IMR-90 (cell line): ENCODE measurements around the gene PRM3. TPM values are rescaled to one million over a fixed set of nuclear protein-coding genes. Genes with fewer than 3 reads are reported as not detected.

Experiments
- ATAC-seq: fragments of 200-7000 bp; cut with Tn5 transposase; 2 replicates; pipeline ENCODE4 v1.9.1; 2020; ENCODE audit warnings: low read depth, mild to moderate bottlenecking, moderate library complexity
- BruUV-seq: library from RNA; stranded (reverse); fragments of 400-500 nt; replicated peaks from 2 replicates; lab custom pipeline; 2021; lab: Mats Ljungman, UMichigan
- CTCF ChIA-PET: fragments of 300-600 bp; formaldehyde crosslinking; extraction: SDS; loops from one replicate; lab custom pipeline; 2021; ENCODE audit warnings: antibody characterized with exemption; lab: Yijun Ruan, JAX
- POLR2A ChIA-PET: fragments of 300-600 bp; sonication (Branson Sonifier 250); formaldehyde crosslinking; loops from one replicate; lab custom pipeline; 2022; ENCODE audit warnings: antibody characterized with exemption; ENCODE audit not compliant: unreplicated experiment; lab: Charles Lee
- DNase-seq: peaks from one replicate; pipeline ENCODE4 v3.0.0; 2013
- H2AFZ ChIP-seq: replicated peaks from 2 replicates; pipeline ENCODE3; 2013; ENCODE audit warnings: low read length, mild to moderate bottlenecking; ENCODE audit not compliant: poor library complexity
- H2AK5ac ChIP-seq: 2 replicates; pipeline ENCODE4 v1.6.1; 2013; ENCODE audit warnings: low read depth, low read length, inconsistent platforms
- H2AK9ac ChIP-seq: replicated peaks from 2 replicates; pipeline ENCODE3; 2013; ENCODE audit warnings: mild to moderate bottlenecking, low read depth, low read length, moderate library complexity; ENCODE audit not compliant: poor library complexity
- H2BK120ac ChIP-seq: 2 replicates; pipeline ENCODE4 v1.6.1; 2013; ENCODE audit warnings: low read depth, low read length, inconsistent platforms
- H2BK15ac ChIP-seq: 3 replicates; pipeline ENCODE4 v1.6.1; 2013; ENCODE audit warnings: low read depth, low read length, inconsistent platforms
- H2BK20ac ChIP-seq: 2 replicates; pipeline ENCODE4 v1.6.1; 2013; ENCODE audit warnings: low read depth, mild to moderate bottlenecking, inconsistent platforms, low read length, moderate library complexity
- H2BK5ac ChIP-seq: 2 replicates; pipeline ENCODE4 v1.6.1; 2013; ENCODE audit warnings: mild to moderate bottlenecking, low read depth, low read length, inconsistent platforms; ENCODE audit not compliant: poor library complexity, severe bottlenecking
- H3K14ac ChIP-seq: replicated peaks from 2 replicates; pipeline ENCODE4 v1.6.1; 2013; ENCODE audit warnings: low read depth, low read length, inconsistent platforms
- H3K18ac ChIP-seq: 2 replicates; pipeline ENCODE4 v1.6.1; 2013; ENCODE audit warnings: low read depth, low read length, control low read depth
- H3K23ac ChIP-seq: 2 replicates; pipeline ENCODE4 v1.6.1; 2013; ENCODE audit warnings: low read depth, low read length, inconsistent platforms
- H3K27ac ChIP-seq: 2 replicates; pipeline ENCODE4 v1.5.1; 2013; ENCODE audit warnings: mild to moderate bottlenecking, control low read depth, low read length; ENCODE audit not compliant: insufficient read depth
- H3K27me3 ChIP-seq: 2 replicates; pipeline ENCODE4 v1.6.1; 2013; ENCODE audit warnings: low read length; ENCODE audit not compliant: control insufficient read depth, insufficient read depth
- H3K36me3 ChIP-seq: 2 replicates; pipeline ENCODE4 v1.6.1; 2013; ENCODE audit warnings: low read length, mixed read lengths; ENCODE audit not compliant: control insufficient read depth, insufficient read depth
- H3K4ac ChIP-seq: 2 replicates; pipeline ENCODE4 v1.6.1; 2013; ENCODE audit warnings: low read depth, low read length, inconsistent platforms
- H3K4me1 ChIP-seq: 2 replicates; pipeline ENCODE4 v1.6.1; 2013; ENCODE audit warnings: low read length, mixed read lengths; ENCODE audit not compliant: control insufficient read depth, insufficient read depth
- H3K4me2 ChIP-seq: 2 replicates; pipeline ENCODE4 v1.6.1; 2013; ENCODE audit warnings: low read depth, mild to moderate bottlenecking, control low read depth, low read length, moderate library complexity
- H3K4me3 ChIP-seq: 2 replicates; pipeline ENCODE4 v1.5.1; 2013; ENCODE audit warnings: low read depth, mild to moderate bottlenecking, control low read depth, low read length, moderate library complexity; ENCODE audit not compliant: insufficient read depth
- H3K56ac ChIP-seq: 2 replicates; pipeline ENCODE4 v1.6.1; 2013; ENCODE audit warnings: low read length, inconsistent platforms; ENCODE audit not compliant: insufficient read depth; ENCODE audit errors: extremely low read depth
- H3K79me1 ChIP-seq, 2 experiments: 2 replicates each; pipeline ENCODE4 v1.6.1; 2013; ENCODE audit warnings: low read length in 2 of 2, inconsistent platforms in 1 of 2, low read depth in 1 of 2
- H3K9ac ChIP-seq: 2 replicates; pipeline ENCODE4 v1.6.1; 2013; ENCODE audit warnings: low read depth, low read length, control low read depth
- H3K9me1 ChIP-seq: 2 replicates; pipeline ENCODE4 v1.6.1; 2013; ENCODE audit warnings: low read length, inconsistent platforms; ENCODE audit not compliant: insufficient read depth
- H3K9me3 ChIP-seq: 2 replicates; pipeline ENCODE4 v1.6.1; 2013; ENCODE audit warnings: low read length; ENCODE audit not compliant: control insufficient read depth, insufficient read depth
- H4K20me1 ChIP-seq: 2 replicates; pipeline ENCODE4 v1.6.1; 2013; ENCODE audit warnings: low read length, inconsistent platforms; ENCODE audit not compliant: insufficient read depth
- H4K5ac ChIP-seq: 2 replicates; pipeline ENCODE4 v1.6.1; 2013; ENCODE audit warnings: mild to moderate bottlenecking, low read depth, low read length, control low read depth
- H4K8ac ChIP-seq, 2 experiments: 2 replicates each; pipeline ENCODE4 v1.6.1; 2013; ENCODE audit warnings: low read depth in 2 of 2, low read length in 2 of 2, control low read depth in 1 of 2, inconsistent platforms in 1 of 2
- H4K91ac ChIP-seq: 2 replicates; pipeline ENCODE4 v1.6.1; 2013; ENCODE audit warnings: low read depth, low read length, inconsistent platforms; ENCODE audit not compliant: insufficient read depth
- BHLHE40 ChIP-seq: fragments of 150-350 bp; IDR thresholded peaks from 2 replicates; pipeline ENCODE4 v1.6.1; 2016; ENCODE audit warnings: mild to moderate bottlenecking, low read depth, low read length
- CEBPB ChIP-seq: IDR thresholded peaks from 2 replicates; pipeline ENCODE4 v1.6.1; 2012; ENCODE audit warnings: low read depth, low read length, improper control_type of control experiment
- CTCF ChIP-seq: conservative IDR thresholded peaks from 2 replicates; pipeline ENCODE4 v1.5.1; 2012; ENCODE audit warnings: mild to moderate bottlenecking, low read depth, low read length, improper control_type of control experiment
- FOS ChIP-seq: fragments of 150-350 bp; IDR thresholded peaks from 2 replicates; pipeline ENCODE4 v1.6.1; 2016; ENCODE audit warnings: low read depth, low read length
- RAD21 ChIP-seq: IDR thresholded peaks from 2 replicates; pipeline ENCODE4 v1.6.1; 2012; ENCODE audit warnings: low read length, improper control_type of control experiment
- RCOR1 ChIP-seq: IDR thresholded peaks from 2 replicates; pipeline ENCODE4 v1.6.1; 2012; ENCODE audit warnings: mild to moderate bottlenecking, low read length, improper control_type of control experiment; ENCODE audit not compliant: insufficient replicate concordance
- RFX5 ChIP-seq: IDR thresholded peaks from 2 replicates; pipeline ENCODE4 v1.8.0; 2012; ENCODE audit warnings: low read depth, mild to moderate bottlenecking, low read length, moderate library complexity
- SMC3 ChIP-seq: fragments of 150-350 bp; IDR thresholded peaks from 2 replicates; pipeline ENCODE4 v1.6.1; 2016; ENCODE audit warnings: low read depth, mild to moderate bottlenecking, antibody characterized with exemption, low read length, moderate library complexity
- WGBS, 2 experiments: methylation state at CpG; one replicate each; pipeline versions ENCODE4 v1.1.5 to v1.1.7; 2013; ENCODE audit warnings: missing lambda C conversion rate in 2 of 2; ENCODE audit not compliant: insufficient read length in 1 of 2; ENCODE audit errors: extremely low coverage in 2 of 2; 5-methylcytosine and 5-hydroxymethylcytosine counted together
- dilution Hi-C: fragments of 300-500 bp; cut with HindIII; formaldehyde crosslinking; loops from one replicate; pipeline ENCODE4 v1.14.3; 2018; ENCODE audit warnings: low sequenced_read_pairs; ENCODE audit not compliant: unreplicated experiment
- in situ Hi-C: fragments of 300-500 bp; cut with MboI; formaldehyde crosslinking; loops from 3 replicates; pipeline ENCODE4 v1.14.3; 2019; ENCODE audit warnings: low sequenced_read_pairs, inconsistent platforms, mixed read lengths
- intact Hi-C: fragments of 100-400 bp; cut with micrococcal nuclease; formaldehyde crosslinking; loops from 2 replicates; pipeline ENCODE4 v1.10.0; 2022
- polyA plus RNA-seq, 3 experiments: library from polyadenylated mRNA; depleted of rRNA; stranded (reverse); fragments of >200 nt; gene quantifications; 2 replicates each; pipeline ENCODE4 v1.2.3, GENCODE V29; 2012; ENCODE audit warnings: low replicate concordance in 1 of 3
- total RNA-seq: library from RNA; depleted of rRNA; stranded (reverse); fragments of >200 nt; gene quantifications from 2 replicates; pipeline ENCODE4 v1.2.3, GENCODE V29; 2012
- TF ChIP-seq, protein P1 (sequence below): fragments of 150-350 bp; IDR thresholded peaks from 2 replicates; pipeline ENCODE4 v1.6.1; 2017; ENCODE audit warnings: mild to moderate bottlenecking, antibody characterized with exemption, low read length, low read depth

The PRM3 gene
- total and polyA plus RNA-seq, 2 of the 4 experiments (the other 2 are of a cell fraction), result not detected

- Histone ChIP-seq H3K23ac (no peak overlapping the region), H3K9me3 (no peaks in the 10 kb centered on the region; the same call in 1 of the 2 replicates), H2AK5ac (no peak overlapping the region), H3K9ac (no peak overlapping the region), H3K27me3 (no peaks in the 10 kb centered on the region; the same call in 1 of the 2 replicates), H4K5ac (no peak overlapping the region), H2BK120ac (no peak overlapping the region), H3K14ac (no peak overlapping the region), H2BK20ac (no peak overlapping the region), H4K91ac (no peak overlapping the region), H2AK9ac (no peak overlapping the region), H3K36me3 (no peaks in the 10 kb centered on the region), H4K8ac (no peak overlapping the region), H3K27ac (no peak overlapping the region), H3K9me1 (no peaks in the 10 kb centered on the region), H4K20me1 (no peaks in the 10 kb centered on the region), H3K4ac (no peak overlapping the region), H3K56ac (no peak overlapping the region), H2BK15ac (no peak overlapping the region), H3K4me3 (no peak overlapping the region), H3K4me2 (no peak overlapping the region), H2BK5ac (no peak overlapping the region), H2AFZ (no peak overlapping the region), H3K18ac (no peak overlapping the region), H3K79me1 (no peaks in the 10 kb centered on the region), H3K4me1 (0 out of 2 replicates have a peak, but pooled peaks cover 2% of the 10 kb centered on the region)
- ATAC-seq (no peak), DNase-seq (no peak)
- CTCF ChIA-PET, result no interaction called here
- in situ Hi-C loops, result no loop called here
- dilution Hi-C loops, result no loop called here
- intact Hi-C loops, result no loop called here
- BruUV-seq, result no TSS peak
- POLR2A ChIA-PET, result no interaction called here
- TF ChIP-seq, protein P1, sequence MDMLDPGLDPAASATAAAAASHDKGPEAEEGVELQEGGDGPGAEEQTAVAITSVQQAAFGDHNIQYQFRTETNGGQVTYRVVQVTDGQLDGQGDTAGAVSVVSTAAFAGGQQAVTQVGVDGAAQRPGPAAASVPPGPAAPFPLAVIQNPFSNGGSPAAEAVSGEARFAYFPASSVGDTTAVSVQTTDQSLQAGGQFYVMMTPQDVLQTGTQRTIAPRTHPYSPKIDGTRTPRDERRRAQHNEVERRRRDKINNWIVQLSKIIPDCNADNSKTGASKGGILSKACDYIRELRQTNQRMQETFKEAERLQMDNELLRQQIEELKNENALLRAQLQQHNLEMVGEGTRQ, result no peak
- TF ChIP-seq FOS (no peak), CEBPB (no peak), RAD21 (no peak), RFX5 (no peak), BHLHE40 (no peak), CTCF (no peak), SMC3 (no peak), RCOR1 (no peak)
- 79% methylated on average over 7 of the region's 24 CpGs; no CpG with 5 or more reads in 1 of the 2 experiments for WGBS, 2 experiments
Observed at GRCh38 chr16:11224096-11224893, 49.1 kb downstream of the PRM3 start.
